Activated CD4-positive, alpha-beta T cell treated with anti-CD3 and anti-CD28 coated beads for 4 hours (primary cell): ENCODE results near the gene G6PD.

Experiments used
- DNase-seq, 2 donors: peaks; one replicate each; pipeline ENCODE4 v3.0.0-alpha.2; 2020

The G6PD gene

GRCh38 chrX:154485150-154486051 lies 61.2 kb downstream of the G6PD start:
- DNase-seq: no peak

- DNase-seq: no peak
Measured at GRCh38 chrX:154484255-154485149, 62.1 kb downstream of the G6PD start.

- DNase-seq: no peak
Measured at GRCh38 chrX:154483325-154483724, 63.3 kb downstream of the G6PD start.

GRCh38 chrX:154482786-154483185 lies 63.9 kb downstream of the G6PD start:
- no peak for DNase-seq

GRCh38 chrX:154481911-154482601 lies 64.6 kb downstream of the G6PD start:
- DNase-seq: no peak
